ENCODE results near the gene PAX8.
A peak's percentile ranks its signal among the peaks of the same experiment; 100 is the strongest.

PAX8 gene

DNA sequence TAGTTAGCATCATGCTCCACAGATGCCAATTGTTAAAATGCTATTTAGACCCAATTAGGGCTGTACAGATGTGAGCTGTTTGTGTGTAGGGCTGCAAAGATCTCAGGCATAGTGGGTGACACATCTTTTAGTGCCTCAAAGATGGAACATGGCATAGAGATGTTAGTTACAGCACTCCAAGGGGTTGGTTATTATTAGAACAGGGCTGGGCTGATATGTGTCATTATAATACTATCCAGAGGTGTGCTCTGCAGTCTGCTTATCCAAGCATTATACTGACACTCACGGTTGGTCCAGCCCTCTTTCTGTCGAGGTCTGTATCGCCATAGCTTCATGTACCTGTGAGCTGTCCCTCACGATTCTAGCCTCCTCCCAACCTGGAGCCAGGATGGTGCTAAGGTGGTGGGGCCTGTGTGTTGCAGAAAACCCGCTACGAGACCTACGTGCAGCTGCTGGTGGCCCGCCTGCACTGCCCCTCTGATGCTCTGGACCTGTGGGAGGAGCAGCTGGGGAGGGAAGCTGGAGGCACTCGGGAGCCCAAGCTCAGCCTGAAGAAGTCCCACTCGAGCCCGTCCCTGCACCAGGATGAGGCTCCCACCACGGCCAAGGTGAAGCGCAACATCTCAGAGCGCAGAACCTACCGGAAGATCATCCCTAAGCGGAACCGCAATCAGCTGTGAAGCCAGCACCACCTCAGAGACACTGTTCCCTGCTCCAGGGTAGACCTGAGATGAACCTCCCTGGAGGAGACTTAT is 77.8 kb downstream of the PAX8 start:
- H3K27ac ChIP-seq = peak overlapping the region; percentile 91; the same call in 1 of the 2 replicates
- no peak for TF ChIP-seq CTCF (IDR thresholded peaks at IDR 0.05)
- TF ChIP-seq ZFX (IDR thresholded peaks at IDR 0.05; ENCODE audit: borderline replicate concordance) = no peak

DNA sequence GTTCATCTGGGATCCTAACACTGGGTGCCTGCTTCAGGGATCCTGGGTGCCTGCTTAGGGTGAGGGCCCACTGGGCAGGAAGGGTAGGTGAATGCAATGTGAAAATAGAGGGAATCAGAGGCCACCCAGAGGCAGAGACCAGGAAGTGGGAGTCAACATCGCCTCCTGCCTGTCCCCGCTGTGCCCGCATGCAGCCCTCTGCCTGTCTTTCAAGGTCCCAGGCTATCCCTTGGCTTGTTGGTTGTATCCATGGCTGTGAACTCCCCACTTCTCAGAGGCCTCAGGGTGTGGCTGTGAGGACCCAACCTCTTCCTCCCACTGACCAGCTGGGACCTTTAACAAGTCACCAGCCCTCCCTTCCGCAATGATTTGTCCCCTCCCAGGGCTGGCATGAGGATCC is 78.5 kb downstream of the PAX8 start:
- H3K27ac ChIP-seq = peak overlapping the region; percentile 91
- TF ChIP-seq ZFX (IDR thresholded peaks at IDR 0.05; ENCODE audit: borderline replicate concordance) (no peak), CTCF (IDR thresholded peaks at IDR 0.05) (peak; percentile 17; the same call in 1 of the 2 replicates)

DNA sequence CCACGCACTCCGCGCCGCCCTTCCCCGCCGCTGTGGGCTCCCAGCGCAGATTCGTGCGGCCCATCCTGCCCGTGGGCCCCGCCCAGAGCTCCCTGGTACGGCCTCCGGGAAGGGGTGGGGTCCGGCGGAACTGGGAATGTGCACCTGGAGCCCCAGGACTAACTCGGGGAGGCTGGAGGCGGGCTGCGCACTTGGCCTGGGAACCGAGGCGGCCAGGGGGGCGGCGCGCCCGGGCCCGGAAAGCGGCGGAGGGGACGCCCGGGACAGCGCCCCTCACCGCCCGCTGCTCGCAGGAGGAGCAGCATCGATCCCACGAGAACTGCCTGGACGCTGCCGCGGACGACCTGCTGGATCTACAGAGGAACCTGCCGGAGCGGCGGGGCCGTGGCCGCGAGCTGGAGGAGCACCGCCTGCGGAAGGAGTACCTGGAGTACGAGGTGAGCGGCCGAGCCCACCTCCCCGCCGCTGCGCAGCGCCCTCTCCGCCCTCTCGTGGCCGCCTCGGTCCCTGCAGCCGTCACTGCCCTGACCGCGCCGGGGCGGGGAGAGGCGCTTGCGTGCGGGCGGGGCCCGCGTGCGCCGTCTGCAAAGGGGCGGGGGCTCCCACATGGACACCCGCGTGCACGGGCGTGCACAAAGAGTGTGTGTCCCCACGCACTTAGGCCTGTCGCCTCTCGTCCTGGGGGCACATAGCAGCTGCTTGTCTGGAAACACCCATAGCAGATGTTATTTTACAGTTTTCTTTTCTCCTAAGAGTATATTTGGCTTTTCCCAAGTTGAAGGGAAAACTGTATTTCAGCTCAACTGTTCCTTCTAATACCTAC is 79.7 kb downstream of the PAX8 start:
- peak overlapping the region; percentile 91 for H3K27ac ChIP-seq
- TF ChIP-seq CTCF (IDR thresholded peaks at IDR 0.05) (peak; percentile 97), ZFX (IDR thresholded peaks at IDR 0.05; ENCODE audit: borderline replicate concordance) (no peak)

GRCh38 chr2:113198048-113198789 is 80.5 kb downstream of the PAX8 start:
- H3K27ac ChIP-seq = peak overlapping the region; percentile 91
- no peak for TF ChIP-seq CTCF (IDR thresholded peaks at IDR 0.05)
- TF ChIP-seq ZFX (IDR thresholded peaks at IDR 0.05; ENCODE audit: borderline replicate concordance) = no peak

GRCh38 chr2:113197347-113198047 is 81.2 kb downstream of the PAX8 start:
- H3K27ac ChIP-seq = peak overlapping the region; percentile 91; the same call in 1 of the 2 replicates

More at GRCh38 chr2:113197347-113198047, 81.2 kb downstream of the PAX8 start:
- TF ChIP-seq ZFX (IDR thresholded peaks at IDR 0.05; ENCODE audit: borderline replicate concordance) (no peak), CTCF (IDR thresholded peaks at IDR 0.05) (no peak)

Data from 22Rv1 (cell line).